ENCODE measurements around the gene FHIT.

FHIT gene

DNA sequence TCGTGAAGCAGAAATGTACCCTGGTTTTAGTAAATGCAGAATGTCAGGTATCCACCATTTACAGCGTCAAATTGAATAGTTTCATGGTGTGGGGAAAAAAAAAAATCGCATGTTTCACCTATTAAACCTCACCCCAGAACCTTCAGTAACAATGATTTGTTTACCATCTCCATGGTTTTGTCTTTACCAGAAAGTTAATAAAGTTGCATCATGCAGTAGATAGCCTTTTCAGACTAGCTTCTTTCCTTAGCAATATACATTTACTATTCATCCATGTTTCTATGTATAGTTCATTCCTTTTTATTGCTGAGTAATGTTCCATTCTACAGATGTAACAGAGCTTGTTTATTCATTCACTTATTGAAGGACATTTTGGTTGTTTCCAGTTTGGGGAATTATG, 1066.1 kb downstream of the FHIT start:
- no peak for DNase-seq

DNA sequence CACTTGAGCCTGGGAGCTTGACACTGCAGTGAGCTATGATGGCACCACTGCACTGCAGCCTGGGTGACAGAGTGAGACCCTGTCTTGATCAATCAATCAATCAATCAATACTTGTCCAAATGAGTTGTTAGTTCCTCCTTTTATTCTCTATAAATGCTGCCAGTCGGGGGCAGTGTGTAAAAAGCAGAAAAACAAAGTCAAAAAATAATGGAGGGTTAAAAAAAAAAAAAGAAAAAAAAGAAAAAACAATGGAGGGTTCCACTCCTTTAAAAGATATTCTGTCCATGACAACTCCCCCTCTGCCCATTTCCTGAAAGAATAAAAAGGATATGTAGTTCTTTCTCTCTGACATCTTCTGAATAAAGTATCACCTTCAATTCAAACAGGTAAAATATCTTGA, 1068.6 kb downstream of the FHIT start:
- no peak for DNase-seq

DNA sequence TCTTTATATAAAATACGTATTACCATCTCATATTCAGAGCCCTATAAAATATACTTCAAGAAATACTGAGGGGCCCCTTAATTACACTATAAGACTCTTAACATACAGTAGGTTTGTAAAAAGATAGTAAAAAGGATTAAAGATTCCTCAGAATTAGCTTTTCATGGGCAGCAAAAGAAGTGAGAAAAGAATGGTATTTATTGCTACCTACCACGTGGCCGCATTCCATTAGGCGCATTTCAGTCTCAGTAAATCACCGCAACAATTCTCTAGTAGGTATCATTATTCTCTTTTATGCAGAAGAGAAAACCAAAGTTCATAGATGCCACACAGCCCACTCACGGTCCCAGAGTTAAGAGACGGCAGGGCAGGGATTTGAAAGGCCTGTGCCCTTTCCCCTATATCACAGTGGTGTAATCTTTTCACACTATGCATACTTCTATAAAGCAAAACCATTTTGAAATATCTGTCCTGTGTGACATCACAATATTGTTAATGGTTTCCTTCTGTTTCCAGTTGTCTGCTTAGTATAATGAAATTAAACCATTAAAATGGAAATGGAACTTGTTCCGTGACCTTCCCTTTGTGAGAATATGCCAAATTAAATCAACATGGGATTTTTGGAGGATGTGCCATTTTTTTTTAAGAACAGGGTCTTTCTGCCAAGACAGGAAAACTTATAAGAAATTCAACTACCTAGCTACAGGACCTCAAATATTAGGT, 1072.2 kb downstream of the FHIT start:
- no peak for DNase-seq

DNA sequence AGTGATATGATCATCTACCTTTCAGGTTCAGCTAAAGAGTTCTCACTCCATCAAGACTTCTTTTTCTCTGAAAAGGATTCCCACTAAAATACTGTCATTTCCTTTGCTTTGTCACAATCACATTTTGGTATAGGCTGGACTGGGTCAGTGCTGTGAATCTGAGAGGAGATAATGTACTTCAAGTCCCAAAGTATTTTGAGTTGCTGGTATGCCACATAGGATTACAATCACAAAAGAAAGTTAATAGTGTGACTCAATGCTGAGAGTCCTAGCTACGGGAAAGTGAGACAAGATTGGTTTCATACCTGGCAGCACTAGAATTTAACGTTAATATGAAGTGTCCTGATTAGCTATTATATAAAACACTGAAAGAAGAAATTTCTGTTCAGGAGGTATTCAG, 1073.5 kb downstream of the FHIT start:
- DNase-seq: no peak

DNA sequence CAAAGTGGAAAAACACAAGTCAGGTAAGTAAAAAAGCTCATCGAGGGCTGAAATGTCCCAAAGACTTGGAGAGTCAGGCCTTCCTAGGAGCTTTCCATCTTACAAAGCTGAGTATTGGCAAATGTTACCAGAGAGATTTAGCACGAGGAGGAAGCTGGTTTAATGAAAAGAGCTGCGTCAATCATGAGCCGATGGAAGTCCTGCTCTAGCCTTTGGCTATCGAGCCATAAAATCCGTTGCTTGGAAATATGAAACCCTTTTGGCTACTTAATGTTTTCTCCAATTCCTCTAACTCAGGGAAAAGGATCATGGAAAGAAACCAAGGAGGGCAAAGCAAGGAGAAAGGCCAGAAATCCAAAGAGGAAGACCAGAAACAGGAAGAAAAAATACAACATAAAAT, 1074.6 kb downstream of the FHIT start:
- no peak for DNase-seq

DNA sequence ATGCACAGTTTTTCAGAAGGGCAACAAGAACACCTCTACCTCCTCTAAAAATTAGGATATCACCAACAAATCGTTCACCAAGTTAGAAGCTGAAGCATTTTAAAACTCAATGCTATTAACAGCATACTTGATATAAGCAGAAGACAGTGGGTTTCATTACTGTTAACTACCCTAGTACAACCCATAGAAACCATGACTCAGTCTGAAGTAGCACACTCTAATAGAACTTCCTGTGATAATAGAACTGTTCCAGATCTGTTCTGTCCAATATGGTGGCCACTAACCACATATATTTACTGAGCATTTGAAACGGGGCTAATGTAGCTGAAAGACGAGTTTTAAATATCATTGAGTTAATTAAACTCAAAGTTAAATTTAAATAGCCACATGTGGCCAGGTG, 1075.6 kb downstream of the FHIT start:
- DNase-seq: no peak

DNA sequence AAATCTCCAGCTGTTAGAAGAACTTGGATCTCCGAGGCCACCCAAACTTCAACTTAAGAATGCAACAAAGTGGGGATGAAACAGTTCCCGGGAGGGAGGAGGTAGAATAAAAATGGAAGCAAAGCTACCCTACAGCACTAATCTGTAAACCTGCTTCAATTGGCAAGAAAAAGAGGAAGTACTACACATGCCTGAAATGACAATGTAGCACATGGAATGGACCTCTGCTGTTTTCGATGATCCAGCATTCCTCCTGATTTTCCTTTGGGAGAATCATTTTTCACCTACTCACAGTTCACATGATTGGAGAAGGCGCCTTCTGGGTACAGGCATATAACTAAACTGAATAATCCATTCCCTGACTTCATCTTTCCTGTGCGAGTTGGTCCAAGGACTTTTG, 1081.5 kb downstream of the FHIT start:
- no peak for DNase-seq

DNA sequence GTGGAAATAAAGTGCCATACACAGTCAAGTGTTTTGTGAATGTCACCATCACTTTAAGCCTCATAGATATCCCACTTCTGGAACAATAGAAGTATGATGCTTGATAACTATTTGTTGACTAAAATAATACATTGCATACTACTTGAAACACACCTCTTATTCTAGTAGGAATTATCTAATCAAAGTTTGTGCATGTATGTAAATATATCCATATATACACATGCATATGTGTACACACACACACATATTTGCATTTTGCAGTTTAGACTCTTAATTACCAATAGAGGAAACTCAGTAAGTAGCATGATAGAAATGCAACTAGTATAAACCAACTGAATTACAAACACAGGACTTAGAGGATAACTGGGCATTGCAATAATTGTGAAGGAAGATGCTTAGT, 1084.1 kb downstream of the FHIT start:
- no peak for DNase-seq

DNA sequence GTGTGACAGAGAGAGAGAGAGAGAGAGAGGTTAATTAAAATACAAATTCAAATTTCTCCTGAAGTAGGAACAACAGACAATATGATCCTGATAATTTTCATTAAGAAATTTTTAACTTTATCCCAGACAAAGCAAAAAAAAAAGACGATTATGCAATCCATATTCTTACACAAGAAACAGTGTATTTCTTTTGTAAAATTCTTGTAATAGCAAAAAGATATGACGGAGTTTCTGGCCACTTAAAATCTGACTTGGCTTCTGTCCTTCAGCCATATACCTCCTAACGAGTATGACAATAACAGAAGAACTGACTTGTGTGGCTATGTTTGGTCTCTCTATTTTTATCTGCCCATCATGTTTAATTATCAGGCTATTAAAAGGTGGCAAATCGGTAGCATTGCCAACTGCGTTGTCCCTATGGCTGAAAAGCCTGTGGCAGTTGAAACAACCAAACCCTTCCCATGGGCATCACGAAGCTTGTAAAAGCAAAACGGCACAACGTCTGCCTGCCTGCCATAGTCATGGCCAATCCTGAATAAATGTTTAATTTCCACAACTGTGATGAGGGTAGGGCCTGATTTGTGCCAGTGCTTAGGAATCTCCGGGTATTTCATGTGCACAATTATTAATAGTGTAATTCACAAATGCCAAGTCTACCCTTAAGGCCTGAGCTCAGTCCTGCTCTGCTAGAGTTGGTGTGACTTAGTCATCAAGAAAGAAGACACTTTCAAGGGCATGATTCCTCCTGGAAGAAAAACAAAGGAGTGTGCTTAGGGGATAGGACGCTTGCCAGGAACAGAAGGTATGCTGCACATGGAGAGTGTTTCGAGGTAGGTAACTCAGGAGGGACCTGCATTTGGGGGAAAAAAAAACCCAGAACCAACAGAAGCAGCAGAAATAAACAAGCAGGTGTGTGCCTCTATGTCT, 1090.2 kb downstream of the FHIT start:
- no peak for DNase-seq

DNA sequence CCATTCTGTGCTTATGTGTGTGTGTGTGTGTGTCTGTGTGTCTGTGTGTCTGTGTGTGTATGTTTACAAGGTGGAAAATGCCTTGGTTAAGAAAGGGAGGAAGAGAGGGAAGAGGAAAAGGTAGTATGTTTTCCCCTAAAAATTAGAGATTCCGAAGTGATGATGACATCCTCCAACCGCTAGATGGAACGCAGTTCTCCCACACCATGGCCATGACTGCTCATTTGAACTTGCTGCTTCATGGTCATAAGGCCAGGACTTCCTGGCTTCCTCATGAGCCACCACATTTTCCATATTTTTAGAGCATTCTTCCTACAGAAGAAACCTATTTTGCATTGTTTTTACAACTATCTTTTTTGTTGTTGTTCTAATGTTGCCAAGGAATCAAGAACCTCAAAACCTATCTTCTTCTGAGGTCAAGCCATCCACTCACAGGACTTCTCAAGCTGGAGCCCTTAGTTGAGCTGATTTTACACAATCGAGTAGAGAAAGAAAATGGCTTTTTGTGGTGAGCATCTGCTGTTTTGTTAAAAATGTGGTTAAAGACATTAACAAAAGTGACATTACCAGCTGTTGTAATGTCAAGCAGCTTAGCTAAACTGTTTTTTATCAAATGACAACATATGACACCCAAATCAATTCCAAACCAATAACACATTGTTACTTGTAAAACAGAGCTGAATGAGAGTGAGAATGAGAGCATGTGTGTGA, 1091.0 kb downstream of the FHIT start:
- DNase-seq: no peak

DNA sequence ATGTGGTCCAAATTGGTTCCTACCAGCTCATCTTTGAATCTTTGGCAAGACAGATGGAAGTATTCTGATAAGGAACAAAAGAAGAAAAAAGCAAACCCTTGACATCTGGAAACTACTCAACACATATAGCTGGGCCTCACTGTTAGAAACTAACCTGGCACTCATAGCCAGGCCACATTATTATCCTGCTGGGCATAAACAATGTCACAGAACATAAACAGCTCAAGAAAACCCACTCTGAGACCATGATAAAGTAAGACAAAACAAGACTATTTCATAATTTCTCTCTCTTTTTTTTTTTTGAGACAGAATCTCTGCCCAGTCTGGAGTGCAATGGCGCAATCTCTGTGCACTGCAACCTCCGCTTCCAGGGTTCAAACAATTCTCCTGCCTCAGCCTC, 1093.2 kb downstream of the FHIT start:
- no peak for DNase-seq

DNA sequence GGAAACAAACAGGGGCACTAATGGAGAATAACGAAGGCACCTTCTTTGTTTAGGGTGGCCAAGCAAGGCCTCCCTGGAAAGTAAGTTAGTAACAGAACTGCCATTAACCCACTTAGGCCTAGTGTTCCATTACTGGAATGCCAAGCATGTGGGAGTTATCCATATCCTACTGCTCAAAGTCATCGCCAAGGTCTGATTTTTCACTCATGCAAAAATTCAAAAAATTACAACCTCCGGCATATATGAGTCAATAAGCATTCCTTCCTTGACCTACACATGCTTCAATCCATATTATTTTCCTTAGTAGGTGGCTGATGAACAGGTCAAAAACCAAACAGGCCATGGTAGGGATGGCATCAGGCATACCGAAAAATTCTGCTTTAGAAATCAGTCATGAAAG, 1097.2 kb downstream of the FHIT start:
- DNase-seq: no peak

DNA sequence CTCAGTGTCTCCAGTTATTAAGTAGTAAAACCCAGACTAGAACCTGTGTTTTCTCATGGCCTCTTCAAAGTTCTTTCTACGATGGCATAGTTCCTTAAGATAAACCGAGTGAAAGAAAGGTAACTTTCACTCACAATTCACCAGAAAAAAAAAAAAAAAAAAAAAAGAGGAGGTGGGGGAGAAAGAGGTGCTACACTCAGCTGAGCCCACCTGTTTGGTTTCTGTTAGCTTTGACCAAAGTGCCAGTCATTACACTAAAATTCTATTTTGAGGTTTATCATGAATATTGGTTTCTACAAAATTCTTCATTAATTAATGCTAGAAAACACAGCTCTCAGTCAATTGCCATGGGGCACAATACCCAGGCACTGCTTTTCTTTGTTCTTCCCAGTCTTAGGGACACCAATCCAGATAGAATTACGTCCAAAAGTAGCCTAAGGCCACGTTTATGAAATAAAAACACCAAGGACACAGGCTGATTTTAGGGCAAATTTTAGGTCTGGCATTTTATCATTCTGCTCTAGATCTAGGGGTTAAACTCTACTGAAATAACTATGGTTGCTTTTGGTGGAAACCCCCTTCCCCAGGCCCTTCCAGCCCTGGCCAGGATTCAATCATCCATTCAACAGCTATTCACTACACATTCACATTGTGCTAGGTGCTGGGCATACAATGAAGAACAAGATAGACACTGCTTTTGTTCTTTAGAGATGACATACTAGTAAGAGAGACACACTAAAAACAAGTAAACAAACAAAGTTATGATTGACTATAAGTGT, 1097.8 kb downstream of the FHIT start:
- DNase-seq: no peak

DNA sequence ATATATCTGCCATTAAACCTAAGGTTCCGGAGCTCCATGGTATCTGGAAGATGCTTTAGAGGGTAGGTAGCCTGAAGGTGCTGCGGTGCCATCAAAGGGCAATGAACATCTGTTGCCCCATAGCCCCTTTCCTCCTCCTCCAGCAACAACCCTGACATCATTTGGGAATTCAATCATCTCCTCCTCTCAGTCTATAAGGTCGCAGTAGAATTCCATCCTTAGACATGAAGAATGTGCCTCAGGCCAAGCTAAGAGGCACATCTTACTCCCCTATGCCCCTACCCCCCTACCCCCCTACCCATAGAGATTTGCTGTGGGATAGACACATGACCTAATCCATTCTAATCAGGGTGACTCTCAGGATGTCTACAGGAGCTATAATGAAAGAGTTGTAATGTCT, 1101.8 kb downstream of the FHIT start:
- no peak for DNase-seq

DNA sequence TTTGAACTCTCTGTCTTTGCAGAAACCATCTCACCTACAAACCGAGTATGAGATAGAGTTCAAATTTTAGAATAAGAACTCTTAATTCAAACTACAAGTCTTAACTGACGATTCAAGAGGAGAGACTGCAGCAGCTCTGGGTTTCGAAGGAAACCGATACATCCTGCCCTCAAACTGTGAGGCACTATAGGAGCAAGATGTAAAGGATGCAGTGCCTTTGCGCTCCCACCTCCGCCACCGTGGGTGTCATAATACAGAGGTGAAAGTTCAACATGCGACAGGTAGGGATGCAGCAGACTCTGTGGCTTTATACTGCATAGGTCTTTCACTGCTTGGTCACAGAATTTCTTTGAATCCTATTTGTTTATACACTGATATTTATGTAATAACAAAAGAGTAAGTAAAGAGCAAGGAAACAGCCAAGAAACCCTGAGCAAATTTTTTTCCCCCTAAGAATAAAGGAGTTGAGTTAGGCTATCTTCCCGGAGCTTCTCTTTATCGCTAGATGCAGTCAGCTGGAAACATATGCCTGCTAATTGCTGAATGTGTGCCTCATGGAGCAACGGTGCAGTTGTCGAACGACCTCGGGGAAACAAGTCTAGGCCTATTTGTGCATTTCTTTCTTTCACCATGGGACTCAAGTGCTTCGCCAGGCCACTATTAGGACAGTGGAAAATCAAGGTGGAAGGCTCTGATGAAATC, 1103.9 kb downstream of the FHIT start:
- no peak for DNase-seq

DNA sequence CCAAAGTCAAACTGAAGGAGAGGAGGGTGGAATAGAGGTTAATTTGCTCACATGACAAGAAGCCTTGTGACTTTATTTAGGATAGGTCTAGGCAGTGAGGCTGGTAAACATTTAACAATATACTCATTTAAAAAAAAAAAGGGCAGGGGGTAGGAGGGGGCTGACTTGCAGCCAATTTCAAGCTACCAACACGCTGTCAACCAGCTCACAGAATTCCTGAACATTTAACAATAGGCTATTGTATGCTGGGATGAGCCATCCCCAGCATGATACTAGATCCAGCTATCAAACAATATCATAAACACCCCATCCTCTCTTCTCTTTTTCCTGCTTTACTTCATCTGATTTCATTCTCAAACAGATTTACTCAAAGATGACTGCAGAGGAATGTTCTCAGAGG, 1105.1 kb downstream of the FHIT start:
- DNase-seq: no peak

DNA sequence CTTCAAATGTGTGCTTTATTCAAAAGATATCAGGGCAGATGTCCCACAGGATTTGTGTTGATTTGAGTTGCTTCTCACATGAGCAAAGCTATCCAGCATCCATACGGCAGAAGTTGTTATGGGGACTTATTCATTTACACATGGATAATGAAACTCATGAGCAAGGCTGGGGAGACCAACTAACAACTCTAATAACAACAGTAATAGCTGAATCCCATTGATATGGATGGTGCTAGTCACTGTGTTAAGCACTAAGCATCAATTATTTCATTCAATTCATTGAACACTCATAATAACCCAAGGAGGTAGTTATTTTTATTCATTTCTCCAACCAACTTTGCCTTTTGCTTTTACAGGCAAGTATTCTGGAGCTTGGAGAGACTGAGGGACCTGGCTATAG, 1107.2 kb downstream of the FHIT start:
- DNase-seq: no peak

DNA sequence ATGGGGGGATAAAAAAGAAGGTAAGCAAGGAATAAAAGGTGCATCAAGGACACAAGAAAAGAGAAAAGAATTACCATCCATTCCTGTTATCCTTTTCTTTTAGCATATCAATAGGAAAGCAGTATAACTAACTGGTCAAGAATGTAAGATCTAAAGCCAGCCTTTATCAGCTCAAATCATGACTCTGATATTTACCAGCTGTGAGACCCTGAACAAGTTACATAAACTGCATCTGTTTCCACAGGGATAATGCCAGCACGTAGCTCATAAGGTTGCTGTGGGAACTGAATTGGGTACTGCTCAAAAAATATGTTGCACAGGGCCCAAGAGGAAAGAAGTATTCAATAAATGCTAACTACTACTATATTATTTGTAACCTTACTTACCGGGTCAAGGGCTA, 1109.2 kb downstream of the FHIT start:
- no peak for DNase-seq

DNA sequence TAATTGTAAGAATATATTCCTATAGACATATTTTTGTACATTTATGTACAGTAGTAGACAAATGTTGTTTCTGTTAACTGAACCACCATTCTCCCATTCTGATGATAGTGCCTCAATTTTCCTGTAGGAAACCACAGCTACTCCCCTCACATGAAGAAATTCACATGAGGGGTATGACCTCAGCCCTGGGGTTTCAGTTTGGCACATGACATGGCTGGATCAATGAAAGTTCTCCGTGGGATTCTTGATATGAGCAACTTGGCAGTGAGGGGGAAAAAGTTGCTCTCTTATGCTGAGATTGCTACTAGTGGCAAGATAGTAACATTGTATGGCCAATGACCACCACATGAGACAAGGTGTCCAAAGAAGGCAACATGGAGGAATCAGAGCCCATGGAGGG, 1111.1 kb downstream of the FHIT start:
- DNase-seq: no peak

DNA sequence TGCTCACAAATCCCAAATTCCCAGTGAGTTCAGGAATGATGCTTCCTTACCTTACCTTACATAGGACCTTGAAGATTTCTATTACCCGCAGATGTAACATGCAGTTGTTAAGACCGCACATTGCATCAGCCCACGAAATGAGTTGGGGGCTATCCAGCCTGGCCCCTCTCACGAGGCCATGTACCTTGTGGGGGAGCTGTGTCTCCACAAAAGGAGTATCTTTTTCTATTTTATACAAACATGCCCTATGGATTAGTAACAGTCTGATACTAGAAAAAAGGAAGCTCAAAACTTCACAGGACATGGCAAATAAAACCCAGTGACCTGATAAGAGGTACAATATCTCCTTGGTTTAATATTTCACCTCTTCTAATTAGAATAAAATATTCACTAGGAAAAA, 1114.7 kb downstream of the FHIT start:
- DNase-seq: no peak

DNA sequence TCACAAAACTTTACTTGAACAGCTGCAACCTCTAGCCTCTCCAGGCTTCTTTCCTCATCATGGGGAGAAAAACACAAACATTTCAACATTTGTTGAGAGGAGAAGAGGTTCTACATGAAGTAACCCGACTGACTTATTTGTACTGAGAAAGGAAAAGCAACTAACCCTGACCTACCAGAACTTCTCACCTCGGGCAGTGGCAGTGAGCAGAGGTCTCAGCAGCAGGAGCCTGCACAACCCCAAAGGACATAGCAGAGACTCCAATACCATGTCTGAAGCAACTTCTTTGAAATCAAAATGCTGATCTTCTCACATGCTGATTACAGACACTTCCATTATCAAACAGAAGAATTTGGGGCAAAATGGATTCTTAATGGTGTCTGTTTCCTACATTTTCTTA, 1115.8 kb downstream of the FHIT start:
- no peak for DNase-seq

Measured in DMS53 (cell line).